HL-60 (cell line): Measurements from ENCODE around the gene KRTAP10-11.

ENCODE experiments used
- DNase-seq, 2 experiments: peaks; one replicate each; pipeline ENCODE4 v3.0.0-alpha.2; 2010 to 2020; ENCODE audit warnings: low read depth in 1 of 2, low spot score in 1 of 2
- H3K27ac ChIP-seq: fragments of 250-450 bp; sonication (Bioruptor Pico); replicated peaks from 2 replicates; pipeline ENCODE4 v1.5.1; 2020; ENCODE audit warnings: mild to moderate bottlenecking, moderate library complexity
- H3K27me3 ChIP-seq: fragments of 250-450 bp; sonication (Bioruptor Pico); 2 replicates; pipeline ENCODE4 v1.5.1; 2021; ENCODE audit warnings: mild to moderate bottlenecking, moderate library complexity; ENCODE audit not compliant: insufficient read depth, poor library complexity, severe bottlenecking
- H3K4me3 ChIP-seq: replicated peaks from 2 replicates; pipeline ENCODE4 v1.5.1; 2011; ENCODE audit warnings: mild to moderate bottlenecking, control low read depth, low read length; ENCODE audit not compliant: insufficient read depth
- GABPA ChIP-seq: IDR thresholded peaks from 2 replicates; pipeline ENCODE4 v1.6.1; 2012; ENCODE audit warnings: low read depth
- POLR2AphosphoS5 ChIP-seq: IDR thresholded peaks from 2 replicates; pipeline ENCODE4 v1.6.1; 2012; ENCODE audit warnings: low read depth
- SPI1 ChIP-seq: IDR thresholded peaks from 2 replicates; pipeline ENCODE4 v1.6.1; 2012; ENCODE audit warnings: low read depth, mild to moderate bottlenecking, borderline replicate concordance
- TF ChIP-seq, protein P1 (sequence below): IDR thresholded peaks from one replicate; pipeline ENCODE4 v1.5.1; 2011; ENCODE audit warnings: low read length, control low read depth, inconsistent platforms; ENCODE audit not compliant: insufficient read depth
- TF ChIP-seq, protein P2 (sequence below): IDR thresholded peaks from 2 replicates; pipeline ENCODE4 v1.6.1; 2012; ENCODE audit warnings: low read depth; ENCODE audit not compliant: insufficient replicate concordance

Gene KRTAP10-11

DNA sequence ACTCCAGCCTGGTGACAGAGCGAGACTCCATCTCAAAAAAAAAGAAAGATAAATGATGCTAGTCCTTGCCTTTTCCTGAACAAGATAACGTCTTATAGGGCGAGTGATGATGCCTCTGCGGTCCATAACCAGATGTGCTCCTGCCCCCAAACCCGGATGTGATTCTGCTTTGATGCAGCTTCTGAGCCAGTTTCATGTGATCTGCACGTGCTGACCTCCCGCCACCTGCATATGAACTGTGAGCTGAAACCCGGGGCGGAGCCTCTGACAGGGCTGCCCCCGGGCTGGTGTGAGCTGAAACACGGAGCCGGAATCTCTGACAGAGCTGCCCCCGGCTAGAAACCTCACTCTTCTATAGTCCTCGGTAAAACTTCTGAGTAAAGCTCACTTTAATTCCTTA, 6.9 kb downstream of the KRTAP10-11 start:
- TF ChIP-seq, protein P1, sequence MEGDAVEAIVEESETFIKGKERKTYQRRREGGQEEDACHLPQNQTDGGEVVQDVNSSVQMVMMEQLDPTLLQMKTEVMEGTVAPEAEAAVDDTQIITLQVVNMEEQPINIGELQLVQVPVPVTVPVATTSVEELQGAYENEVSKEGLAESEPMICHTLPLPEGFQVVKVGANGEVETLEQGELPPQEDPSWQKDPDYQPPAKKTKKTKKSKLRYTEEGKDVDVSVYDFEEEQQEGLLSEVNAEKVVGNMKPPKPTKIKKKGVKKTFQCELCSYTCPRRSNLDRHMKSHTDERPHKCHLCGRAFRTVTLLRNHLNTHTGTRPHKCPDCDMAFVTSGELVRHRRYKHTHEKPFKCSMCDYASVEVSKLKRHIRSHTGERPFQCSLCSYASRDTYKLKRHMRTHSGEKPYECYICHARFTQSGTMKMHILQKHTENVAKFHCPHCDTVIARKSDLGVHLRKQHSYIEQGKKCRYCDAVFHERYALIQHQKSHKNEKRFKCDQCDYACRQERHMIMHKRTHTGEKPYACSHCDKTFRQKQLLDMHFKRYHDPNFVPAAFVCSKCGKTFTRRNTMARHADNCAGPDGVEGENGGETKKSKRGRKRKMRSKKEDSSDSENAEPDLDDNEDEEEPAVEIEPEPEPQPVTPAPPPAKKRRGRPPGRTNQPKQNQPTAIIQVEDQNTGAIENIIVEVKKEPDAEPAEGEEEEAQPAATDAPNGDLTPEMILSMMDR, result no peak
- TF ChIP-seq SPI1 (no peak), POLR2AphosphoS5 (no peak)
- TF ChIP-seq, protein P2, sequence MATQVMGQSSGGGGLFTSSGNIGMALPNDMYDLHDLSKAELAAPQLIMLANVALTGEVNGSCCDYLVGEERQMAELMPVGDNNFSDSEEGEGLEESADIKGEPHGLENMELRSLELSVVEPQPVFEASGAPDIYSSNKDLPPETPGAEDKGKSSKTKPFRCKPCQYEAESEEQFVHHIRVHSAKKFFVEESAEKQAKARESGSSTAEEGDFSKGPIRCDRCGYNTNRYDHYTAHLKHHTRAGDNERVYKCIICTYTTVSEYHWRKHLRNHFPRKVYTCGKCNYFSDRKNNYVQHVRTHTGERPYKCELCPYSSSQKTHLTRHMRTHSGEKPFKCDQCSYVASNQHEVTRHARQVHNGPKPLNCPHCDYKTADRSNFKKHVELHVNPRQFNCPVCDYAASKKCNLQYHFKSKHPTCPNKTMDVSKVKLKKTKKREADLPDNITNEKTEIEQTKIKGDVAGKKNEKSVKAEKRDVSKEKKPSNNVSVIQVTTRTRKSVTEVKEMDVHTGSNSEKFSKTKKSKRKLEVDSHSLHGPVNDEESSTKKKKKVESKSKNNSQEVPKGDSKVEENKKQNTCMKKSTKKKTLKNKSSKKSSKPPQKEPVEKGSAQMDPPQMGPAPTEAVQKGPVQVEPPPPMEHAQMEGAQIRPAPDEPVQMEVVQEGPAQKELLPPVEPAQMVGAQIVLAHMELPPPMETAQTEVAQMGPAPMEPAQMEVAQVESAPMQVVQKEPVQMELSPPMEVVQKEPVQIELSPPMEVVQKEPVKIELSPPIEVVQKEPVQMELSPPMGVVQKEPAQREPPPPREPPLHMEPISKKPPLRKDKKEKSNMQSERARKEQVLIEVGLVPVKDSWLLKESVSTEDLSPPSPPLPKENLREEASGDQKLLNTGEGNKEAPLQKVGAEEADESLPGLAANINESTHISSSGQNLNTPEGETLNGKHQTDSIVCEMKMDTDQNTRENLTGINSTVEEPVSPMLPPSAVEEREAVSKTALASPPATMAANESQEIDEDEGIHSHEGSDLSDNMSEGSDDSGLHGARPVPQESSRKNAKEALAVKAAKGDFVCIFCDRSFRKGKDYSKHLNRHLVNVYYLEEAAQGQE, result no peak
- no peak for DNase-seq
- H3K27me3 ChIP-seq, result no peaks in the 10 kb centered on the region

DNA sequence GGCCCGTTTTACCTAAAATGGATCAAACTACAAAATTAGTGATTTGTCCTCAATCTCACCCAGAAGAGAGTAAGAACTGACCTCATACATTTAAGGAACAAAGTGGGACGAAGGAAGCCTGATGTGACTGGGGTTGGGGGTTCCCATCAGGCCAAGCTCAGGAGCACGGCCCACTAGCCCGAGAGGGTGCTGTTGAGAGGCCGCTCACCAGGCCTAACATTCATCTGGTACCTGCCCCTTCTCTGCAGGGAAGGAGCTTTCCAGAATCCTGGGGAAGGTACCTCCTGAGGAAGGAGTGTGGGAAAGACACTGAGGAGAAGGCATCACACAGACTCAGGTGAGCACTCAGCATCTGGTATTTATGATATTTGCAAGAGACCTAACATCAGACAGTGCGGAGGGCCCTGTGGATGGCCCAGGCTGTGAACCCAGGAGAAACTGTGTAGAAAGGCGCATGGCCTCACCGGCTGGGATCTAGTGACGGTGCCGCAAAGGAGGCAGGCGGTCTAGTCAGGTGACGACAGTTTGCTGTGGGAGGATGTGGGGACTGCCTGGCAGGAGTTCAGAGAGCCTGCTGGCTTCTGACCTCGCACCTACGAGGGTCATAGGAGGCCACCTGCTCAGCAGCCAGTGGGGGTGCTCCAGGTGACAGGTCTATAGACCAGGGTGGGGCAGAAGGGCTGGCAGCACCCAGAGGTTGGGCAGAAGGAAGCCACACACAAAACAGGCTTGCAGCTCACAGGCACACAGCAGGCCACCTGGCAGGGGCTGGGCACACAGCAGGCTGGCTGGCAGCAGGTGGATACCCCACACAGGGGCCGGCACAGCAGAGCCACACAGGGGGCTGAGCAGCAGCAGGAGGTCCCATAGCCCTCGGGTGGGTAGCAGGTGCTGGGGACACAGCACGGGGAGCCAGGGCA, 7.7 kb downstream of the KRTAP10-11 start:
- TF ChIP-seq GABPA (no peak), POLR2AphosphoS5 (no peak), SPI1 (no peak)
- TF ChIP-seq, protein P2, result no peak
- TF ChIP-seq, protein P1, result no peak
- Histone ChIP-seq H3K27ac (no peak overlapping the region), H3K27me3 (no peaks in the 10 kb centered on the region), H3K4me3 (no peak overlapping the region)
- DNase-seq, result no peak

More for the DNA sequence above, 6.9 kb downstream of the KRTAP10-11 start:
- Histone ChIP-seq H3K4me3 (no peak overlapping the region), H3K27ac (no peak overlapping the region)

DNA sequence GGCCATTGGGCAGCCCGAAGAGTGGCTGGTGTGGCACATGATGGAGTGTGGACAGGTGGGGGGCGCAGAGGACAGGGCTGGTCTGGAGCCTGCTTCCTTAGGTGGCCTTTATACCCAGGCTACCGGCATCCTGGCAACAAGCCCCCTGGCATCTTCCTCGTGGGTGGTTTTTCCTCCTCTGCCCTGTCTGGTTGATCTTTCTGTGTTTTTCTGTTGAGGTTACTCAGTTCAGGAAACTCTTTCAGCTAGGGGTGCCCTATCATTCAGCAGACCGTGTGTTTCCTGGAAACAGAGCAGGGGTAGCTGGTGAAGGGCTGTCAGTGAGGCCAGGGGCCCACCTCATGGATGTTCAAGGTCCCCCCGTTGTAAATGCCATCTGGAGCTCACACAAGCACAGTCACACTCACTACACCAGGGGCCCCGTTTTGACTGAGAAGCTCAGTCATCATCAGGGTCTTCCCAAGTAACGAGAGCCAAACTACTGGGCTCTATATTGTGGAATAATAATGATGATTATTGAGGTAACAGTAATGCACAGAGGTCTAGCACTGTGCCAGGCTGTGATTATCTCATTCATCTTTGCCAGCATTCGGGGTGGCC, 8.5 kb downstream of the KRTAP10-11 start, which contains the start of gene KRTAP12-4:
Gene KRTAP12-4 (minus strand): TSS at position 84 of the 600 bp plus-strand sequence. CDS start 45 bp downstream, at position 39.
- Histone ChIP-seq H3K4me3 (no peak within 1 kb of the TSS), H3K27ac (no peak within 1 kb of the TSS), H3K27me3 (no peaks in the 10 kb centered on the region)
- no peak for DNase-seq
- TF ChIP-seq, protein P2, result no peak
